Fibroblast of lung (primary cell): ENCODE data around the gene XYLB. TPM values are rescaled to one million over a fixed set of nuclear protein-coding genes. Genes with fewer than 3 reads are reported as not detected.

Experiments
- DNase-seq, 2 donors: peaks; one replicate each; pipeline versions ENCODE4 v3.0.0 to v3.0.0-alpha.2; 2010; ENCODE audit warnings: low read depth in 2 of 2
- H2AFZ ChIP-seq: 2 replicates; pipeline ENCODE4 v1.5.1; 2012; ENCODE audit warnings: low read length, control low read depth, inconsistent platforms
- H3K27ac ChIP-seq: 2 replicates; pipeline ENCODE4 v1.5.1; 2011; ENCODE audit warnings: low read length, control low read depth; ENCODE audit not compliant: insufficient read depth
- H3K27me3 ChIP-seq: 2 replicates; pipeline ENCODE4 v1.5.1; 2011; ENCODE audit warnings: mild to moderate bottlenecking, low read length; ENCODE audit not compliant: control insufficient read depth, insufficient read depth
- H3K36me3 ChIP-seq: 2 replicates; pipeline ENCODE4 v1.5.1; 2011; ENCODE audit warnings: low read length; ENCODE audit not compliant: control insufficient read depth, insufficient read depth
- H3K4me1 ChIP-seq: 2 replicates; pipeline ENCODE4 v1.5.1; 2011; ENCODE audit warnings: low read length; ENCODE audit not compliant: control insufficient read depth, insufficient read depth; ENCODE audit errors: extremely low read depth
- H3K4me2 ChIP-seq: 2 replicates; pipeline ENCODE4 v1.5.1; 2011; ENCODE audit warnings: low read length, control low read depth; ENCODE audit not compliant: insufficient read depth; ENCODE audit errors: extremely low read depth
- H3K4me3 ChIP-seq, 4 experiments: fragments of 200-600 bp in 1 of 4; sonication (generic) in 1 of 4; replicated peaks in 1 of 4; 2 replicates each; pipeline ENCODE4 v1.5.1; 2011 to 2016; ENCODE audit warnings: low read length in 4 of 4, low read depth in 3 of 4, mild to moderate bottlenecking in 3 of 4, control low read depth in 2 of 4, inconsistent platforms in 1 of 4, mixed read lengths in 1 of 4; ENCODE audit not compliant: insufficient read depth in 1 of 4; ENCODE audit errors: control extremely low read depth in 1 of 4
- H3K79me2 ChIP-seq: 2 replicates; pipeline ENCODE4 v1.5.1; 2012; ENCODE audit warnings: mild to moderate bottlenecking, low read length, inconsistent platforms; ENCODE audit not compliant: control insufficient read depth, insufficient read depth
- H3K9ac ChIP-seq: 2 replicates; pipeline ENCODE4 v1.5.1; 2011; ENCODE audit warnings: mild to moderate bottlenecking, low read length, control low read depth; ENCODE audit not compliant: insufficient read depth
- H3K9me3 ChIP-seq: 2 replicates; pipeline ENCODE4 v1.5.1; 2012; ENCODE audit warnings: low read depth, low read length; ENCODE audit not compliant: control insufficient read depth, insufficient read depth
- H4K20me1 ChIP-seq: 2 replicates; pipeline ENCODE4 v1.5.1; 2011; ENCODE audit warnings: low read length; ENCODE audit not compliant: control insufficient read depth, insufficient read depth; ENCODE audit errors: extremely low read depth
- EZH2 ChIP-seq: IDR thresholded peaks from 2 replicates; pipeline ENCODE4 v1.5.1; 2012; ENCODE audit warnings: low read length, control low read depth, mild to moderate bottlenecking; ENCODE audit errors: missing control alignments
- polyA plus RNA-seq, 2 donors: library from polyadenylated mRNA; depleted of rRNA in 1 of 2; stranded (reverse) in 1 of 2; unstranded in 1 of 2; fragments of >200 nt; gene quantifications; 2 replicates each; pipeline ENCODE4 v1.2.1, GENCODE V29; 2011 to 2012; ENCODE audit warnings: missing spikeins in 1 of 2
- total RNA-seq: library from RNA; depleted of rRNA; stranded (reverse); fragments of >200 nt; gene quantifications from 2 replicates; pipeline ENCODE4 v1.2.1, GENCODE V29; 2014
- TF ChIP-seq, protein P1 (sequence below), 2 donors: IDR thresholded peaks in 1 of 2; conservative IDR thresholded peaks in 1 of 2; 1 replicate in 1 of 2; 2 replicates in 1 of 2; pipeline ENCODE4 v1.5.1; 2011 to 2012; ENCODE audit warnings: low read length in 2 of 2, control low read depth in 1 of 2, inconsistent platforms in 1 of 2, low read depth in 1 of 2, mild to moderate bottlenecking in 1 of 2

XYLB gene
- total and polyA plus RNA-seq, 2 donors (not counting 1 experiment from before 2014, with no cell fraction given): 2.2 to 5.1 TPM

DNA sequence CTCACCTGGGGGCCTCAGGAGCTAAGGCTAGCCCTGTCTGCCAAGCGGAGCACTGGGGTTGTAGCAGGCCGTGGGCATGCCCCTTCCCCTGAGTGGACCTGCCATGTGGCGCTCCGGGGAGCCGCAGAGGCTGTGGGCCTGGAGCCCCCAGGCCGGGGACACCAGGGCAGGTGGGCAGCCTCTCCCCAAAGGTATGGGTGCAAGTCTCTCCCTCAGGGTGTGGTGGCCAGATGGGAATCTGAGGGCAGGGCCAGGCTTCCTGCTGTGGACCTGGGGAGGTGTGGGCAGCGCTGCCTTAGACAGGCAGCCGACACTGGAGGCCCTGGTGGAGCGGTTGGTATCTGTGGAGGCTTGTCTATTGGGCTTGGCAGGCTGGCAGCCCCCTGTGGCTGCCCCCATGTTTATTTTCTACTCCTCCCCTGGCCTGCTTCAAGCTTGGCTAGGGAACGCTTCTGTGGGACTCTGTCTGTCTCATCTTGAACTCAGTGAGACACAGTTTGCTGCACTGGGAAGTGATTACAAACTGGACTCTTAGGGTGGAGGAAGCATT lies 113.0 kb downstream of the XYLB start:
- Histone ChIP-seq H3K27ac (no peak overlapping the region), H3K4me1 (peaks cover 4% of the 10 kb centered on the region), H3K9me3 (no peaks in the 10 kb centered on the region), H3K27me3 (no peaks in the 10 kb centered on the region), H3K9ac (no peak overlapping the region), H3K79me2 (no peaks in the 10 kb centered on the region), H3K4me3 (no peak overlapping the region), H3K36me3 (no peaks in the 10 kb centered on the region), H3K4me2 (no peak overlapping the region), H4K20me1 (no peaks in the 10 kb centered on the region), H2AFZ (no peak overlapping the region)
- TF ChIP-seq EZH2: no peak
- TF ChIP-seq, protein P1, sequence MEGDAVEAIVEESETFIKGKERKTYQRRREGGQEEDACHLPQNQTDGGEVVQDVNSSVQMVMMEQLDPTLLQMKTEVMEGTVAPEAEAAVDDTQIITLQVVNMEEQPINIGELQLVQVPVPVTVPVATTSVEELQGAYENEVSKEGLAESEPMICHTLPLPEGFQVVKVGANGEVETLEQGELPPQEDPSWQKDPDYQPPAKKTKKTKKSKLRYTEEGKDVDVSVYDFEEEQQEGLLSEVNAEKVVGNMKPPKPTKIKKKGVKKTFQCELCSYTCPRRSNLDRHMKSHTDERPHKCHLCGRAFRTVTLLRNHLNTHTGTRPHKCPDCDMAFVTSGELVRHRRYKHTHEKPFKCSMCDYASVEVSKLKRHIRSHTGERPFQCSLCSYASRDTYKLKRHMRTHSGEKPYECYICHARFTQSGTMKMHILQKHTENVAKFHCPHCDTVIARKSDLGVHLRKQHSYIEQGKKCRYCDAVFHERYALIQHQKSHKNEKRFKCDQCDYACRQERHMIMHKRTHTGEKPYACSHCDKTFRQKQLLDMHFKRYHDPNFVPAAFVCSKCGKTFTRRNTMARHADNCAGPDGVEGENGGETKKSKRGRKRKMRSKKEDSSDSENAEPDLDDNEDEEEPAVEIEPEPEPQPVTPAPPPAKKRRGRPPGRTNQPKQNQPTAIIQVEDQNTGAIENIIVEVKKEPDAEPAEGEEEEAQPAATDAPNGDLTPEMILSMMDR (conservative IDR thresholded peaks at IDR 0.05 in 1 of 2, IDR thresholded peaks at IDR 0.05 in 1 of 2; ENCODE audit: low read depth in 1 of 2, low read length in 2 of 2): no peak
- DNase-seq: no peak

DNA sequence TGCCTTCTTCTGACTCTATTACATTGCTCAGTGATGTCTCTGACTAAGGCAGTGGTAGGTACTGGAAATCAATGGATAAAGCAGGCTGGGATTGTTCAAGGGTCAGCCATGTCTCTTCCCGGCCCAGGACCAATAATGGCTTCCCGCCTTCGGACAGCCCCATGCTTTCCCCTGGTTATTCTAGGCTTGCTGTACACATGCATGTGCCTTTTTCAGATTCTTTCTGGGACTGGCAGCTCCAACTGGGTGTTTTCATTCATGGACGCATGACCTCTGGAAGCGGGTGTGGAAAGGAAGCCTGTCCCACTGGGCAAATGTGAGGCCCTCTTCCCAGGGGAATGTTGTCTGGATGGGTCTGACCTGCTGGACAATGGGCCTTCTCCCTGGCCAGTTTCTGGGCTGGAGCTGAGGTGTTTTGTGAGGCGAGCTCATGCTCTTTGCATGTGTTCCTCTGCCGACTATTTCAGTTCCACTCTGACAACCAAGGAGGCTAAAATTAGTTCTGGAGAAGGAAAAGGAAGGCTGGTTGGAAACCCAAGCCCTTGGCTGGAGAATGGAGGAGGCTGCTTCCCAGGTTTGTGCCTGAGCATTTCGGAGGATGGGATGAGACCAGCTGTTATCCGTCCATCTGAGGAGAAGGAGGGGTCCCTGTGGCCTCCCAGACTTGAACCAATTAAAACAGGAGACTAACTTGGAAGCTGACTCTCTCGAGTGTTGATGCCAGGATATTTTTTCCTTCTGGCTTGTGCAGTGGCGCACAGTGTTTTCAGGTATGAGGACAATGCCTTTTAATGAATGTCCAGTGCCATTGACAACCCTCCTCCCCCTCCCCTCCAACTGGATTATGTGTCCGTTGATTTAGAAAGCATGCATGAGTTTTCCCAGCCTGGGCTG lies 114.0 kb downstream of the XYLB start:
- H3K4me1 ChIP-seq: peaks cover 4% of the 10 kb centered on the region
- no peak overlapping the region for H3K9ac ChIP-seq
- H2AFZ ChIP-seq: no peak overlapping the region
- H3K27ac ChIP-seq: no peak overlapping the region
- no peaks in the 10 kb centered on the region for H3K79me2 ChIP-seq
- no peaks in the 10 kb centered on the region for H3K27me3 ChIP-seq
- no peak overlapping the region for H3K4me3 ChIP-seq
- H3K9me3 ChIP-seq: no peaks in the 10 kb centered on the region
- H3K4me2 ChIP-seq: no peak overlapping the region
- no peak for DNase-seq
- no peak for TF ChIP-seq EZH2
- TF ChIP-seq, protein P1 (conservative IDR thresholded peaks at IDR 0.05 in 1 of 2, IDR thresholded peaks at IDR 0.05 in 1 of 2; ENCODE audit: low read depth in 1 of 2, low read length in 2 of 2): no peak
- no peaks in the 10 kb centered on the region for H3K36me3 ChIP-seq
- H4K20me1 ChIP-seq: no peaks in the 10 kb centered on the region

Other genes with a start within 250 kb of the XYLB start
- 26.5 and 41.0 TPM in 2 replicates for gene ACAA1, start 209.7 kb upstream of the XYLB start, total RNA-seq
- 39.0 and 40.6 TPM in 2 replicates for gene ACAA1, start 209.7 kb upstream of the XYLB start, polyA plus RNA-seq
- 10.3 and 12.1 TPM in 2 replicates for gene MYD88, start 208.1 kb upstream of the XYLB start, total RNA-seq
- gene MYD88, start 208.1 kb upstream of the XYLB start, polyA plus RNA-seq: 22.1 and 27.9 TPM in 2 replicates
- 27.7 and 32.7 TPM in 2 replicates for gene OXSR1, start 181.2 kb upstream of the XYLB start, total RNA-seq
- gene OXSR1, start 181.2 kb upstream of the XYLB start, polyA plus RNA-seq: 38.9 and 45.2 TPM in 2 replicates
- gene SLC22A13, start 81.0 kb upstream of the XYLB start, total RNA-seq: 0.26 and 0.33 TPM in 2 replicates
- gene SLC22A13, start 81.0 kb upstream of the XYLB start, polyA plus RNA-seq: 0.05 and 0.06 TPM in 2 replicates
- gene SLC22A14, start 64.5 kb upstream of the XYLB start, total RNA-seq: under 0.01 and 0.17 TPM in 2 replicates
- 0.05 TPM in 1 of 2 replicates, not detected in the other for gene SLC22A14, start 64.5 kb upstream of the XYLB start, polyA plus RNA-seq
- 2.3 and 2.6 TPM in 2 replicates for gene ACVR2B, start 107.1 kb downstream of the XYLB start, total RNA-seq
- 0.60 and 0.62 TPM in 2 replicates for gene ACVR2B, start 107.1 kb downstream of the XYLB start, polyA plus RNA-seq
- gene EXOG, start 149.6 kb downstream of the XYLB start, total RNA-seq: 8.0 and 14.2 TPM in 2 replicates
- 16.4 and 17.0 TPM in 2 replicates for gene EXOG, start 149.6 kb downstream of the XYLB start, polyA plus RNA-seq